H1 (cell line): ENCODE results near the gene ESR1. TPM values are rescaled to one million over a fixed set of nuclear protein-coding genes. Genes with fewer than 3 reads are reported as not detected.

Experiments
- RNF2 ChIP-seq: fragments of 200-900, 300-1000 bp; sonication (generic); IDR thresholded peaks from 2 replicates; pipeline ENCODE4 v1.7.1; 2016; ENCODE audit warnings: borderline replicate concordance, low read depth, mild to moderate bottlenecking, antibody characterized with exemption, low read length; ENCODE audit not compliant: poor library complexity, severe bottlenecking; ENCODE audit errors: missing control alignments
- SIN3A ChIP-seq, 2 experiments: IDR thresholded peaks in 1 of 2; conservative IDR thresholded peaks in 1 of 2; 2 replicates each; pipeline ENCODE4 v1.6.1; 2011 to 2012; ENCODE audit warnings: low read length in 2 of 2, improper control_type of control experiment in 1 of 2, low read depth in 1 of 2, mild to moderate bottlenecking in 1 of 2
- polyA plus RNA-seq, 7 experiments: library from polyadenylated mRNA; depleted of rRNA in 3 of 7; stranded (reverse) in 5 of 7; unstranded in 2 of 7; fragments of >200 nt in 5 of 7; fragments of 200-250 nt in 2 of 7; gene quantifications; 1 replicate in 5 of 7; 2 replicates in 1 of 7; 4 replicates in 1 of 7; pipeline versions ENCODE4 v1.2.1 to v1.2.3, GENCODE V29; 2011 to 2013; ENCODE audit warnings: missing spikeins in 2 of 7, mixed read lengths in 2 of 7
- total RNA-seq: library from RNA; stranded (reverse); fragmentation: NEBNext Ultra II Directional; extraction: Animal tissue kit (Norgen Biotek cat#: 25700); gene quantifications from 2 replicates; pipeline ENCODE4 v1.2.1, GENCODE V29; 2021

ESR1 gene
- total and polyA plus RNA-seq, 2 of the 8 experiments (the other 6 are each of a cell fraction or from before 2014, with no cell fraction given) = 0.03 to 0.17 TPM

DNA sequence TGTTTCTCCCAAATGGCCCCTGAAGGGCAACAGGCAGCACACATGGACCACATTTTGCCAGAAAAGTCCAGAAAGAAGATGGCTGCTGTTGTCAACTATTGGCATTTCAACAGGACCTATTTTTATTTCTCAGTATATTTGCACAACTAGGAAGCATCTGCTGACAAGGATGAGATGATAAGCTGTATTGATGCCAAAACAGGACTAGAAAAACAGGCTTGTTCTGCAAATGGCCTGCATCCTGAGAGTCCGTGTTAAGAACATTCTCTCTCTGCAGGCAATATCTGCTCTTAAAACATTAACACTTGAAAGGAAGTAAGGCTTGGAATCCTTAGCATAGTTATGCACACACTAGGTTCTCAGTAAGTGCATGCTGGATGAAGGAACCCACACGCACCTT is 283.7 kb downstream of the ESR1 start (continued):
- TF ChIP-seq RNF2 (no peak), SIN3A (conservative IDR thresholded peaks at IDR 0.05 in 1 of 2, IDR thresholded peaks at IDR 0.05 in 1 of 2; ENCODE audit: low read depth in 1 of 2, low read length in 2 of 2) (no peak)
